ENCODE results near the gene ZEB2. TPM values are rescaled to one million over a fixed set of nuclear protein-coding genes. Genes with fewer than 3 reads are reported as not detected.

The ZEB2 gene
- total and polyA plus RNA-seq, 2 of the 8 experiments (the other 6 are each of a cell fraction or from before 2014, with no cell fraction given): 0.38 TPM; not detected in 1

GRCh38 chr2:144507441-144508171 is 12.3 kb downstream of the ZEB2 start:
- no peaks in the 10 kb centered on the region for H3K36me3 ChIP-seq (ENCODE audit: control insufficient read depth in 2 of 4, insufficient read depth in 4 of 4, low read length in 3 of 4)
- CTCF ChIA-PET (ENCODE audit: partially characterized antibody): interaction anchor here (1.0 kb wide), 2 partner anchors 58 to 309 kb away, joined by 3 to 4 read pairs; no protein-coding TSS in a partner anchor
- H3K18ac ChIP-seq (ENCODE audit: extremely low read depth, low read length): no peak overlapping the region
- peaks cover 0 to 2% of the 10 kb centered on the region in 2 experiments for H4K20me1 ChIP-seq (replicated peaks in 1 of 2; ENCODE audit: control insufficient read depth in 1 of 2, insufficient read depth in 2 of 2, low read length in 2 of 2)
- no peak for FAIRE-seq
- no peak overlapping the region for H2BK120ac ChIP-seq (replicated peaks; ENCODE audit: low read depth, low read length)
- H3K79me2 ChIP-seq (ENCODE audit: control insufficient read depth in 1 of 2, insufficient read depth in 2 of 2, low read length in 2 of 2): no peaks in the 10 kb centered on the region
- peak overlapping the region; percentile 42; the same call in 1 of the 2 replicates for H2BK12ac ChIP-seq (ENCODE audit: low read depth, low read length)
- no peak overlapping the region for H3K4me3 ChIP-seq (ENCODE audit: extremely low read depth in 1 of 4, insufficient read depth in 2 of 4, low read depth in 3 of 4, low read length in 4 of 4)
- no peaks in the 10 kb centered on the region; the same call in none of the 2 replicates for H3K23me2 ChIP-seq (ENCODE audit: low read depth, low read length)
- H3K9me3 ChIP-seq (ENCODE audit: insufficient read depth in 2 of 2, low read depth in 1 of 2, low read length in 1 of 2): no peaks in the 10 kb centered on the region
- no peak overlapping the region for H2AFZ ChIP-seq (ENCODE audit: low read length)
- H3K27ac ChIP-seq (ENCODE audit: low read depth, low read length): no peak overlapping the region
- no peak overlapping the region for H2BK20ac ChIP-seq (ENCODE audit: low read length)
- H3K4me2 ChIP-seq (ENCODE audit: insufficient read depth in 1 of 2, low read depth in 2 of 2, low read length in 2 of 2): no peak overlapping the region
- H3K4ac ChIP-seq (replicated peaks; ENCODE audit: insufficient read length, low read depth, low read length): no peak overlapping the region
- H3K4me1 ChIP-seq (replicated peaks in 1 of 4; ENCODE audit: control insufficient read depth in 3 of 4, insufficient read depth in 4 of 4, low read length in 3 of 4): peaks cover 9 to 44% (median 28%) of the 10 kb centered on the region in 4 experiments
- H4K91ac ChIP-seq (replicated peaks; ENCODE audit: insufficient read length, low read length): no peak overlapping the region
- no peak overlapping the region for H2AK5ac ChIP-seq (ENCODE audit: low read depth, low read length)
- no peak overlapping the region for H3K9ac ChIP-seq (replicated peaks in 1 of 4; ENCODE audit: extremely low read depth in 1 of 4, low read depth in 3 of 4, low read length in 3 of 4)
- WGBS, 2 experiments (ENCODE audit: extremely low coverage in 1 of 2, insufficient coverage in 1 of 2, insufficient read length in 1 of 2, insufficient replicate concordance in 2 of 2, low coverage in 1 of 2, low lambda C conversion rate in 2 of 2, missing lambda C conversion rate in 1 of 2): 72% methylated on average over 5 of the region's 5 CpGs; no CpG with 5 or more reads in 1 of the 2 experiments
- H4K8ac ChIP-seq (ENCODE audit: extremely low read depth, insufficient read depth, low read length): no peak overlapping the region
- H3K14ac ChIP-seq (ENCODE audit: insufficient read length): no peak overlapping the region
- POLR2A ChIA-PET (ENCODE audit: partially characterized antibody): no interaction called here
- no peaks in the 10 kb centered on the region for H3K79me1 ChIP-seq (ENCODE audit: low read depth, low read length)
- H2BK5ac ChIP-seq (ENCODE audit: low read depth, low read length): no peak overlapping the region
- H3K23ac ChIP-seq (ENCODE audit: insufficient read length): no peak overlapping the region
- no peak for DNase-seq (ENCODE audit: low read depth in 1 of 2, low spot score in 2 of 2)
- H4K5ac ChIP-seq (ENCODE audit: insufficient read length, low read depth, low read length): no peak overlapping the region
- peaks cover 9 to 28% (median 26%) of the 10 kb centered on the region in 4 experiments for H3K27me3 ChIP-seq (replicated peaks in 1 of 4; ENCODE audit: control insufficient read depth in 3 of 4, extremely low read depth in 1 of 4, insufficient read depth in 3 of 4, low read length in 3 of 4)
- no peak overlapping the region for H2BK15ac ChIP-seq (ENCODE audit: low read length)
- no peak overlapping the region for H3K56ac ChIP-seq (replicated peaks; ENCODE audit: insufficient read length, low read depth, low read length)
- TF ChIP-seq CBX8 (IDR thresholded peaks at IDR 0.05; ENCODE audit: borderline replicate concordance, low read depth, low read length): no peak
- no peak for TF ChIP-seq TEAD4 (IDR thresholded peaks at IDR 0.05; ENCODE audit: low read depth, low read length)
- no peak for TF ChIP-seq SUZ12 (IDR thresholded peaks at IDR 0.05; ENCODE audit: low read length)
- no peak for TF ChIP-seq FOSL1 (IDR thresholded peaks at IDR 0.05; ENCODE audit: insufficient read depth, low read depth, low read length)
- TF ChIP-seq KDM4A (IDR thresholded peaks at IDR 0.05; ENCODE audit: low read depth, low read length, severe bottlenecking): no peak
- no peak for TF ChIP-seq RBBP5 (IDR thresholded peaks at IDR 0.05; ENCODE audit: borderline replicate concordance, low read depth, low read length)
- TF ChIP-seq JUND (IDR thresholded peaks at IDR 0.05; ENCODE audit: low read length): no peak
- no peak for TF ChIP-seq RNF2 (IDR thresholded peaks at IDR 0.05; ENCODE audit: borderline replicate concordance, low read depth, low read length, missing control alignments, poor library complexity, severe bottlenecking)
- TF ChIP-seq SIRT6 (IDR thresholded peaks at IDR 0.05; ENCODE audit: low read length): no peak
- TF ChIP-seq TAF1 (IDR thresholded peaks at IDR 0.05; ENCODE audit: low read depth, low read length): no peak
- no peak for TF ChIP-seq KDM5A (IDR thresholded peaks at IDR 0.05; ENCODE audit: low read length)
- no peak for TF ChIP-seq GABPA (IDR thresholded peaks at IDR 0.05; ENCODE audit: borderline replicate concordance, insufficient read depth, low read length)
- TF ChIP-seq SIX5 (IDR thresholded peaks at IDR 0.05; ENCODE audit: low read depth, low read length): no peak
